Endothelial cell of umbilical vein (primary cell): ENCODE measurements around the gene CLTCL1. TPM values are rescaled to one million over a fixed set of nuclear protein-coding genes. Genes with fewer than 3 reads are reported as not detected.

Experiments used
- BruUV-seq: library from RNA; stranded (reverse); fragments of 400-500 nt; replicated peaks from 2 replicates; lab custom pipeline; 2021; lab: Mats Ljungman, UMichigan
- CTCF ChIA-PET: fragments of 300-600, 350-600 bp; sonication (Branson Sonifier 250); formaldehyde crosslinking; loops from one replicate; lab custom pipeline; 2021; ENCODE audit warnings: antibody characterized with exemption, inconsistent platforms; lab: Charles Lee
- POLR2A ChIA-PET: fragments of 300-600, 350-600 bp; sonication (Branson Sonifier 250); formaldehyde crosslinking; loops from one replicate; lab custom pipeline; 2021; ENCODE audit warnings: antibody characterized with exemption, inconsistent platforms; lab: Charles Lee
- DNase-seq: peaks from one replicate; pipeline ENCODE4 v3.0.0-alpha.2; 2011; ENCODE audit warnings: low read depth, low spot score
- FAIRE-seq: peaks from 2 replicates; lab custom pipeline; 2011; peaks lifted over from hg19 to GRCh38; lab: Jason Lieb, UNC
- H2AFZ ChIP-seq: 2 replicates; pipeline ENCODE4 v1.6.0; 2012; ENCODE audit warnings: low read depth, low read length, control low read depth, inconsistent platforms
- H3K27ac ChIP-seq: 2 replicates; pipeline ENCODE4 v1.5.1; 2011; ENCODE audit warnings: low read depth, mild to moderate bottlenecking, control low read depth, low read length, moderate library complexity; ENCODE audit not compliant: insufficient read depth
- H3K27me3 ChIP-seq, 2 experiments: 2 replicates each; pipeline versions ENCODE4 v1.6.0 to v1.6.1; 2011; ENCODE audit warnings: low read length in 2 of 2, mixed read lengths in 1 of 2; ENCODE audit not compliant: control insufficient read depth in 2 of 2, insufficient read depth in 2 of 2
- H3K36me3 ChIP-seq, 2 experiments: 2 replicates in 1 of 2; 3 replicates in 1 of 2; pipeline ENCODE4 v1.5.1; 2011; ENCODE audit warnings: low read length in 2 of 2, mild to moderate bottlenecking in 1 of 2, moderate library complexity in 1 of 2; ENCODE audit not compliant: control insufficient read depth in 2 of 2, insufficient read depth in 2 of 2; ENCODE audit errors: extremely low read depth in 1 of 2
- H3K4me1 ChIP-seq: 3 replicates; pipeline ENCODE4 v1.5.1; 2011; ENCODE audit warnings: mild to moderate bottlenecking, low read length; ENCODE audit not compliant: control insufficient read depth, insufficient read depth; ENCODE audit errors: extremely low read depth
- H3K4me2 ChIP-seq: 2 replicates; pipeline ENCODE4 v1.6.1; 2011; ENCODE audit warnings: low read length, control low read depth, mixed read lengths; ENCODE audit not compliant: insufficient read depth
- H3K4me3 ChIP-seq, 3 experiments: fragments of 200-600 bp in 1 of 3; sonication (generic), shearing (Covaris generic) in 1 of 3; replicated peaks in 1 of 3; 2 replicates each; pipeline ENCODE4 v1.5.1; 2011 to 2016; ENCODE audit warnings: control low read depth in 3 of 3, low read length in 3 of 3, mild to moderate bottlenecking in 2 of 3, inconsistent platforms in 1 of 3, low read depth in 1 of 3, moderate library complexity in 1 of 3; ENCODE audit not compliant: insufficient read depth in 1 of 3
- H3K79me2 ChIP-seq: 2 replicates; pipeline ENCODE4 v1.6.0; 2012; ENCODE audit warnings: low read length, inconsistent platforms; ENCODE audit not compliant: control insufficient read depth, insufficient read depth
- H3K9ac ChIP-seq: replicated peaks from 2 replicates; pipeline ENCODE3; 2011; ENCODE audit warnings: low read length, control low read depth; ENCODE audit not compliant: insufficient read depth; ENCODE audit errors: extremely low read depth
- H3K9me1 ChIP-seq: replicated peaks from 3 replicates; pipeline ENCODE4 v1.6.0; 2011; ENCODE audit warnings: mild to moderate bottlenecking, low read length; ENCODE audit not compliant: control insufficient read depth, insufficient read depth; ENCODE audit errors: extremely low read depth
- H3K9me3 ChIP-seq: replicated peaks from 2 replicates; pipeline ENCODE4 v1.5.1; 2012; ENCODE audit warnings: low read length, inconsistent platforms; ENCODE audit not compliant: control insufficient read depth, insufficient read depth
- H4K20me1 ChIP-seq: replicated peaks from 2 replicates; pipeline ENCODE3; 2011; ENCODE audit warnings: mild to moderate bottlenecking, low read length; ENCODE audit not compliant: control insufficient read depth, insufficient read depth; ENCODE audit errors: extremely low read depth
- CTCF ChIP-seq, 2 donors: IDR thresholded peaks; 1 replicate in 1 of 2; 2 replicates in 1 of 2; pipeline ENCODE4 v1.5.1; 2011; ENCODE audit warnings: low read length in 2 of 2, mild to moderate bottlenecking in 2 of 2, moderate library complexity in 2 of 2, control low read depth in 1 of 2, inconsistent platforms in 1 of 2, low read depth in 1 of 2; ENCODE audit not compliant: insufficient read depth in 1 of 2; ENCODE audit errors: extremely low read depth in 1 of 2
- EZH2 ChIP-seq: IDR thresholded peaks from 2 replicates; pipeline ENCODE4 v1.6.1; 2012; ENCODE audit warnings: borderline replicate concordance, low read depth, mild to moderate bottlenecking, moderate library complexity, low read length, inconsistent platforms; ENCODE audit not compliant: severe bottlenecking
- FOS ChIP-seq: IDR thresholded peaks from 2 replicates; pipeline ENCODE4 v1.6.1; 2011; ENCODE audit warnings: mild to moderate bottlenecking, low read length, moderate library complexity, borderline replicate concordance; ENCODE audit not compliant: insufficient read depth
- GATA2 ChIP-seq: IDR thresholded peaks from 2 replicates; pipeline ENCODE4 v1.7.0; 2011; ENCODE audit warnings: low read depth, mild to moderate bottlenecking, moderate library complexity, mixed read lengths, low read length; ENCODE audit not compliant: insufficient read length, insufficient read depth
- JUN ChIP-seq: IDR thresholded peaks from 2 replicates; pipeline ENCODE4 v1.6.1; 2011; ENCODE audit warnings: borderline replicate concordance, low read depth; ENCODE audit not compliant: insufficient read length, insufficient read depth
- MAX ChIP-seq: IDR thresholded peaks from 2 replicates; pipeline ENCODE4 v1.6.1; 2011; ENCODE audit not compliant: insufficient read depth, insufficient read length
- MYC ChIP-seq: IDR thresholded peaks from one replicate; pipeline ENCODE4 v1.6.1; 2011; ENCODE audit warnings: mild to moderate bottlenecking, low read depth, low read length
- POLR2A ChIP-seq: IDR thresholded peaks from 2 replicates; pipeline ENCODE4 v1.6.1; 2012; ENCODE audit warnings: low read depth, mild to moderate bottlenecking, control low read depth, low read length
- POLR2AphosphoS5 ChIP-seq: IDR thresholded peaks from 2 replicates; pipeline ENCODE4 v1.6.1; 2012; ENCODE audit warnings: low read depth, mild to moderate bottlenecking, control low read depth, low read length, moderate library complexity; ENCODE audit not compliant: insufficient read depth
- dilution Hi-C: fragments of 300-500 bp; cut with MboI; formaldehyde crosslinking; loops from one replicate; pipeline ENCODE4 v1.15.0; 2019; ENCODE audit warnings: low sequenced_read_pairs; ENCODE audit not compliant: extremely low pct_ligation_motif_present
- intact Hi-C: fragments of 100-400 bp; cut with micrococcal nuclease; formaldehyde crosslinking; loops from one replicate; pipeline ENCODE4 v1.10.0; 2022
- polyA plus RNA-seq, 4 experiments: library from polyadenylated mRNA; depleted of rRNA in 3 of 4; stranded (reverse) in 3 of 4; unstranded in 1 of 4; fragments of >200 nt; gene quantifications; 2 replicates each; pipeline versions ENCODE4 v1.2.1 to v1.2.3, GENCODE V29; 2011 to 2012; ENCODE audit warnings: missing spikeins in 1 of 4
- total RNA-seq: library from RNA; stranded (reverse); gene quantifications from 2 replicates; pipeline ENCODE4 v1.2.3, GENCODE V29; 2021

Gene CLTCL1
- total and polyA plus RNA-seq, 2 donors (not counting 3 experiments of a cell fraction or from before 2014, with no cell fraction given): 5.0 to 6.2 TPM

DNA sequence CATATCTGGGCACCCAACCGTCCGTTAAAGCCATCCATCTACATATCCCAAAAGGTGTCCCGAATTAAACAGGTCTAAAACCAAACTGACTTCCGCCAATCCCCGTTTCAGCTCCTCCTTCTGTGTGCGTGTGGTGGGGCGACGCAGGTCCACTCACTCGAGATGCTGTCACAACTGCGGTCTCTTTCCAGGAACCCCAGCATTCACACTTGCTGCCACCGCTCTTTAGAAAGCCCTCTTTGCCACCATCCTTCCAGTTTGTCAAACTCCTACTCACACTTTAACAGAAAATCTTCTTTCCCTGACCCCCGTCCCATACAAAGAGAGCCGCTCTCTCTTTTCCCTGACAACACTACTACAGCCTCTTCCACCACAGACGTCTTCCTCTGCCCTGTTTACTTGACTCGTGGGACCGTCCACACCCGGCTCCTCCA is 147.5 kb downstream of the CLTCL1 start:
- H3K36me3 ChIP-seq: peaks cover 10 to 25% of the 10 kb centered on the region in 2 experiments
- intact Hi-C loops: loop anchor here (1.0 kb wide), 3 partner anchors 22 to 486 kb away; partner anchors contain the start of genes DGCR2 and SLC25A1
- peaks cover 17 to 21% of the 10 kb centered on the region in 2 experiments for H3K27me3 ChIP-seq
- H3K4me2 ChIP-seq: peak overlapping the region; percentile 91
- peaks cover 7% of the 10 kb centered on the region for H3K4me1 ChIP-seq
- H4K20me1 ChIP-seq: no peaks in the 10 kb centered on the region
- H3K27ac ChIP-seq: peak overlapping the region; percentile 54
- no peaks in the 10 kb centered on the region for H3K9me1 ChIP-seq
- H3K4me3 ChIP-seq: peak overlapping the region; percentile 69 to 94 (median 78)
- H3K9ac ChIP-seq: peak overlapping the region; percentile 94
- DNase-seq (no peak), FAIRE-seq (no peak)
- ChIA-PET CTCF (interaction anchor here (0.9 to 2.8 kb wide), 18 partner anchors 10 to 486 kb away, joined by 3 to 23 read pairs (median 5); partner anchors contain the start of genes CDC45, CLTCL1, DGCR2 and SLC25A1), POLR2A (interaction anchor here (1.0 kb wide), 1 partner anchor 9 kb away, joined by 3 read pairs; no protein-coding TSS in a partner anchor)
- peaks cover 11% of the 10 kb centered on the region for H3K79me2 ChIP-seq
- dilution Hi-C loops: no loop called here
- BruUV-seq: TSS peak; percentile 31
- H3K9me3 ChIP-seq: no peaks in the 10 kb centered on the region
- peak overlapping the region; percentile 77 for H2AFZ ChIP-seq
- TF ChIP-seq CTCF (IDR thresholded peaks at IDR 0.05; ENCODE audit: extremely low read depth in 1 of 2, insufficient read depth in 1 of 2, low read depth in 1 of 2, low read length in 2 of 2) (no peak), POLR2A (no peak), EZH2 (no peak), MAX (no peak), MYC (no peak), POLR2AphosphoS5 (no peak), GATA2 (no peak), FOS (no peak), JUN (no peak)
